G401.6 (cell line): ENCODE data around the gene ACOX2.

Experiments
- FAIRE-seq: peaks from 2 replicates; lab custom pipeline; 2012; peaks lifted over from hg19 to GRCh38; lab: Jason Lieb, UNC

ACOX2 gene

DNA sequence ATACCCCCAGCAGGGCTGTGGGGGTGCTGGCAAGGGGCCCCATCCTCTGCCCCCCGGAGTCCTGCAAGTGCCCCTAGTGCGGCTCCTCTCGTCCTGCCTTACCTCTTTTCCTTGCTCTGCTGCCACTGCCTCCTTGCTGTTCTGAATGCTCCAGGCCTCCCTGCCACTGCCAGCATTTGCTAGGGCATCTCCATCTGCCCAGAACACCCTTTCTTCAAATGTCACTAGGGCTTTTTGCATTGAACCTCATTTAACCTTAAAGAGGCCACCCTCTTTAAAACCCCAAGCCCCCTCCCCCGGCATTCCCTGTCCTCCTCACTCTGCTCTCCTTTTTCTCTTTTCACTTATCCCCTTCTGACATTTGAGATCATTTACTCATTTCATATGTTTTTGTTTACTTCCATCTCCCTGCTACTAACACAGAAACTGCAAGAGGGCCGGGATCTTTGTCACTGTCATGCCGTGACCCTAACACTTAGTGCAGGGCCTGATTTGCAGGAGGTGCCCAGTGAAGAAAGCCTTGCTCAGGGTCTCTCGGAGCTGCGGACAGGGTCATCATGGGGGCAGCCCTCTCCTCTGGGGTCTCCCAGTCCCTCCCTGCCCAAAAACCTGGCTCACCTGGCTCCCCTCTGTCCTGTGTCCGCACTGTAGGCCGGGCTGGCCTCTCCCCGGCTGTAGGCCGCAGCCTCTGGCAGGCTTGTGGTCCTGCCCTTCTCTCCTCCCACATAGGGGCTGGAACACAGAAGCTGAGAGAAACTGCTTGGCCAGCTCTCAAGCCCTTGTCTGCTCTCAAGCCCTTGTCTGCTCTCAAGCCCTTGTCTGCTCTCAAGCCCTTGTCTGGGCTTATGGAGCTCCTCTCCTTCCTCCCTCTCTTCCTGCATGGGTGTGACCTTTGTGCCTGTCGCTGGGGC is at the start of gene ACOX2:
Gene ACOX2, minus strand, starts transcription at position 690 of the 911 bp plus-strand sequence. CDS start 2,084 bp downstream, outside the sequence.
- no peak for FAIRE-seq

DNA sequence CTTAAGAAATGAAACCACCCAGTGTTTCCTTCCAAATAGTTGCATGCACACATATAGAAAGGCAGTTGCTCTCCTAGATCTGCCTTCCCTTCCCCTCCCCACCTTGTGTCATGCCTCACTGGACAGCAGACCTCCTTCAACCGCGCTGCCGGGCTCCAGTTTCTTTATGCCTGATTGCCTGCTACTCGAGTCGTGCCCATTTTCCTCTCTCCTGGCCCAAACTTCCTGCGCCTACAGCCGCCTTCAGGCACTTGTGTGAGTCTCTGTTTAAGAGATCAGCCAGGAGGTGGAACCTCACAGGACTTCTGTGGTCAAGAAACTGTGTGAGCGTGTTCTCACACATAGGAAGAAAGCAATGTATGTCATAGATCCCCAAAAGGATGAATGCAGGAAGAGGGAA is 49.0 kb upstream of the ACOX2 start:
- no peak for FAIRE-seq

DNA sequence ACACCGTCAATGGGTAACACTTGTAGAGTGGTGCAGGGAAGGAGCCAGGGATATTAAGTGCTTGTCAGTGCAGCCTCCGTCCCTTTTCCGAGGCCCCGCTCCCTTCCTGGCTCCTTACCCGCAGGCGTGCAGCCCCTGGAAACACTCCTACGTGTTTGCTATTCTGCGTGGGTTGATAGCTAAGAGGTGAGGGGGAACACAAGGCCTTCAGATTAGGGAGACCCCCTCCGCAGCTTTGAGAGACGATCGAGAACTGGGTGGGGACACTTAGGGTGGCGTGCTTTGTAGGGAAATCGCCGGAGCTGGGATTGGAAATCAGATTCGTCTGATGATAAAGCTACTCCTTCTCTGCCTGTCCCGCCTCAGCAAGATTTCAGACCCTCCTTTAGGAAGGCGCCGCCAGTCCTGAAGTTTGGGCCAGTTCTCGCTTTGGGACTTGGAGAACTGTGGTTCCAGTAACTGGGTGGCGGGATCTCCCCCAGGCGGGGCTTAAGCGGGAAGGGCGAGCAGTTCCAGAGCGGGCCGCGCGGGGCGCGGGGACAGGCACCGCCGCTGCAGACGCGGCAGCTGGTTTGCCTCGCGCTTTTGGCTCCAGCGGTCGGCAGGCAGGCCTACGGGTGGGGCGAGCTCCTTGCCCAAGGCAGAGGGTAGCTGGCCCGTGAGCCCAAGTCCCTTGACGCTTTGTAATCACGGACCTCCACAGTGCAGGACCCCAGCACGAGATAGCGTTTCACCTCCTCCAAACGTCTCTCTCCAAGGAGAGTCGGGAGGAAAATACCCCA is 48.2 kb upstream of the ACOX2 start:
- no peak for FAIRE-seq

DNA sequence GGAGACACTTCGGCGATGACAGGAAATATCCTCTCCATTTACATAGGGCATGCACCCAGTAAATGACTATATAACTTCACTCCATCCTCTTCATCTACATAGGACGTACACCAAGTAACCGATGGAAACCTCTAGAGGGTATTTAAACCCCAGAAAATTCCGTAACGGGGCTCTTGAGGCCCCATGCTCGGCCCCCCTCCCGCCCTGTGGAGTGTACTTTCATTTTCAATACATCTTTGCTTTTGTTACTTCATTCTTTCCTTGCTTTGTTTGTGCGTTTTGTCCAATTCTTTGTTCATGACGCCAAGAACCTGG is 47.7 kb upstream of the ACOX2 start:
- FAIRE-seq, result no peak

DNA sequence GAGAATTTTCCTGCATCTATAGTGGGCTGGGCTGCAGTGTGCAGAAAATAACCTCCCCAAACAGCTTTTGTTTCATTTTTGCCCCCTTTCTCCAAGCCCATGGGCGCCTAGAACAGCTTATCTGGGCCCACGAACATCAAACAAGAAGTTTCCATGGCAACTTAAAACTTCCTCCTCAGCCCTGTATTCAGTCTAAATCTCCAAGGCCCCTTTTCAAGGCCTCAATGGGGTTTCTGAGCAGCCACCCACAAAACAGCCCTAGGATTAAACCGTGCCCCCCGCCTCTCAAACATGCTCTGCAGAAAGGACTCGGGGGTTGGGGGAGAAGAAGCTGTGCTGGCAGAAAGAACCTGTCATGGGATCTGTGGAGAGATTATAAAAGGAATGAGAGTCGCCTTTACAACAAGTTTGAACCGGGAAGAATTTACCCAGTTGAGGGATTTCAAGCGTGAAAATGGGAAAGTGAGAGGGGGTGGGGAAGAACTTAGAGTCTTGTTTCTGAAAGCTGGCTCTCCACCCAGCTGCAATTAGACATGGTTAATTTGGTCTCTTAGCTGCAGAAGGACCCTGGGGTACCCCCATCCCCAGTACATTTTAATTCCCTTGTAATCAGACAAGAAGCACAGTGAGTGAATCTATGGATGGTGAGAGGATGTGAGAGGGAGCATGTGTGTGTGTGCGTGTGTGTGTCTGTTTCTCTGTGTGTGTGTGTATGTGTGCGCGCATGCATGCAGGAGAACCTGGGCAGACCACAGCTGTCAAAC is 44.5 kb upstream of the ACOX2 start:
- no peak for FAIRE-seq

DNA sequence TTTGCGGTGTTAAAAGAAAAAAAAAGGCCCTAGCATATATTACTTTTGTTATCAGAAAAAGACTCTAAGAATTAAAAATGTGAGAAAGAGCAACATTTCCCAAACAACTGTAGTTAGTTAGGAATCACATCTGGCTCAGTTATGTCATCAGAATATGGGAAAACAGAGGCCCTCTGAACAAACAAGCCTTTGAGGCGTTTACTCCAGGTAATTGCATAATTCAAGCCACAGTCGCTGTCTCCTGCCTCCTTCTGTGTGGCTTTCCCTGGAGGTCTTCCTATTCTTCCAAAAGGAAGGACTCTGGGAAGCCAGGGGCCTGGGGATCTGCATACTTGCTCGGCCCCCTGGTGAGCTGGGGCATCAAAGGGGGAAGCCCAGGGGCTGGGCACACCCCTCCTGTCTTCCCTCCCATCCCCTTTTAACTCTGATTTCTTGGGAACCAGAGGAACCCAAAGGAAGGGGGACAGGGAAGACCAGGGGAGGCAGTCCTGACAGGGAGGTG is 43.9 kb upstream of the ACOX2 start:
- no peak for FAIRE-seq

DNA sequence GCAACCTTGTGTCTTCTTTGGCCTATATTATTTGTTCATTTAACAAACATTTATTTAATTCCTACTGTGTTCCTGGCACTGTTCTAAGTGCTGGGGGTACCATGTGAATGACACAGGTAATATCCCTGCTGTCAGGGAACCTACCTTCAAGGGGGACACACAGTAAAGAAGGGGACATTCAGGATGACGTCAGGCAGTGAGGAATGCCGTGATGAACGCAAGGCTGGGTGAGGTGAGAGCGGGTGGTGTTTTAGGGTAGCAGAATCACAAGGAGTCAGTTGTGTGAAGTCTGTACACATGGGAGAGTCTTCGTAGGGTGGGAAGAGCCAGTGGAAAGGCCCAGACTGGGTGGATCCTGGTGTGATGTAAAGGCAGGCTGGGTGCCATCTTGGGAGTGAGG is 41.9 kb upstream of the ACOX2 start:
- no peak for FAIRE-seq

DNA sequence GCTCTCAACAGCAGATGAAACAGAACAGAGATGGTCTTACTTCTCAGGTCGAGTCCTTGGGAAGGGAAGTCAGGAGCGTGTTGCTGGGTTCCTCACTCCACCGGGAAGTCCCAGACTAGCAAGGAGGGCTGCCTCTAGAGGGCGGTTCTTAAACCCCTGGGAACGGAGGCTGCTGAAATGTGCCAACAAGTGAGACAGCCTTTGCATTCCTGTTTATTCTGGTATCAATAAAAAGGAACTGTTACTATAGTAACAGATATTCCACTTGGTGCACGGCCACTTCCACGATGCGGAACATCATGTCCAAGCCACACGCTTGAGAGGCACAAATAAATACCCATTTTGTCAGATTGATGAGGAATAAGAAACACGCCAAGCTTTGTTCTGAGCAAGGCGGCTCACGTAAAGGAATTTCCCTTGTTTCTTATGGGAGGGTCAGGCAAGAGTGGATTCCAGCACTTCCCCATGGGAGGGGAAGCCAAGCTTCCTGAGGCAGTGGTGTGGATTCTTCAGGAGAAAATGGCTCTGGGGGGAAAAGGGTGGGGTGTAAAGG is 40.4 kb upstream of the ACOX2 start, which contains the start of gene FAM107A:
Gene FAM107A, minus strand, starts transcription at position 123 of the 553 bp plus-strand sequence. CDS start 7,531 bp downstream, outside the sequence.
- FAIRE-seq, result no peak

DNA sequence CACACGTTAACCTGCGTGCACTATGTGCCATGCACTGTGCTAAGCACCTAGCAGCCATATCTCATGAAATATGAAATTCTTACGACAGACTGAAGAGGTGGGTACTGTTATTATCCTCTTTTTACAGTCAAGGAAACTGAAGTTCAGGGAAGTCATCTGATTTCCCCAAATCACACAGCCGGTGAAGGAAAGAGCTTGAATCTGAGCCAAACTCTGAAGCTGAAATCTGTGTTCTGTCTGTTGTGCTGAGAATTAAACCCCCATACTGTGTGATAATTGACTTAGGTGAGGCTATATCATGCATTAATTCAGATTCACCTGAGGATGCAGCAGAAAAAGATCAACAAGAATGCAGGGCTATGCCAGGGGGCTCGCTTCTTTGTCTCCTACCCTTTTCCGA is 39.7 kb upstream of the ACOX2 start:
- FAIRE-seq, result no peak

DNA sequence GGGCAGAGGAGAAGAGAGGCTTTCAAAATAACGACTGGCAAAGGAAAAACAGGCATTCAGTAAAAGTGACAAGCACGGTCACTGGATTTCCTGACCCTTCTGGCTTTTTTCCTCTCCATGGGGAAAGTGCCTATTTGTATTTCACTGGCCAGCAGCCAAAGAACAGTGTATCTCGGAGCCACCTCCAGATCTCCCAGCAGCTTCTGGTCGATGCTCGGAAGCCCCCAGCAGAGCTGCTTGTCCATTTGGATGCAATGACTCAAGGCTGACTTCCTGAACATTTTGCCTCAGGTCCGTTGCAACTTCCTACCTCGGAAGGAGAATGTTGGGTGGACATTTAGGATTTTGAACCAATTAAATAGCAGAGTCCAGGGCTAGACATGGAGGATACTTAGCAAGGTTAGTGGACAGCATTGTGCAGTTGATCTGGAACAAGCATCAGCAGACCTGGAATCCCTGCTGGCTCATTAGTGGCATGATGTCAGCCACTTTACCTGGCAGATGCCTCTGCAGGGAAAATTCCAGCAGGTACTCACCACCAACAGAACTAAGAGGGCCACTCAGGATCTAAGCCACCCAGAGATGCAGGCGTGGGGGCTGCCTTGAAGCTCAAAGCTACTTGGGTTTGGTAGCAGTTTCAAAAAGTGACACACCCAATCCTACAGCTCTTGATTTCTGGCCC is 39.1 kb upstream of the ACOX2 start:
- no peak for FAIRE-seq

DNA sequence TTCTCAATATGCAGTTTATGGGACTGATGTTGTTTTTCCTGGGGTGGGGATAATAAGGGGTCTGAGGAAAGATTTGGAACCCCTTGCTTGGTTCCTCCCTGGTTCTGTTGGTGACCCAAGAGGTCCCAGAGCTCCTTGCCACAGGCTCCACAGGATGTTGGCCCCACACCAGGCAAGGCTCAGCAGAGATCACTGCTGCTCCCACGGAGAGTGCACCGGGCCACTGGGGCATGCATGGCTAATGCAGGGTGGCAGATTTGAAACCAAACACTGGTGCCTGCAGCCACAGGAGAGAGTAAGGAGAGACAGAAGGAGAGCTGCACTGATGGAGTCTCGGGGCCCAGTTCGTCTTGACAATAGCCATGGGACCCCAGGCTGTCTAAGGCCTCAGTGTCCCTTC is 37.7 kb upstream of the ACOX2 start:
- no peak for FAIRE-seq

DNA sequence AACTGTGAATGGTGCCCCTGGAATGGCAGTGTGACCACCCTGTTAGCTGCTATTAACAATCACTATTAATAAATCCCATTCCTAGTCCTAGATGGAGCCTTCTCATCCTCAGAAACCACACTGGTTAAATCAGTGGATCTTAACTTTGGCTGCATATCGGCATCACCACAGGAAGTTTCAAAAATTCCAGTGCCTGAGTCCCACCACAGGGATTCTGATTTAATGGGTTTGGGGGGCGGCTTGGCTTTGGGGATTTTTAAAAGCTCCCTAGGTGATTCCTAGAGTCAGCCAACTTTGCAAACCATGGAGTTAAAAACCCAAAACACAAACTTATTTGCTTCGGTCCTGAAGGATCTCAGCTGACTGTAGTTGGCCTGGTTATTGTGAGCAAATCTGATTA is 37.1 kb upstream of the ACOX2 start:
- no peak for FAIRE-seq

DNA sequence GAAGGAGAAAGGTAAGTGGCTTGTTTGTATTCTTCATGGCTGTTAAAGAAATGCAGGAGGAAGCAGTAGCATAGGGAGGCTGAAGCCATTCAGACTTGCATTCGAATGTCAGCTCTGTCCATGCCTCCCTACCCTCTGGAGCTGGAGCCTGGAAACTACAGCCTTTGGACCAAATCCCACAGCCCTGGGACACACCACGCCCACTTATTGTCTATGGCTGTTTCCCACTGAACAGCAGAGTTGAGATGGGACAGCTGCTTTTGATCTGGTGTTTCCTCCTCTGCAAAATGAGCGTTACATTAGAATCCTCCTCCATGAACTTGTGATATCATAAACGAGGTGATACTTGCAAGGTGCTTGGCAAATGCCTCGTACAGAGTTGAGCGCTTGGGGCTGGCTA is 36.6 kb upstream of the ACOX2 start:
- no peak for FAIRE-seq

DNA sequence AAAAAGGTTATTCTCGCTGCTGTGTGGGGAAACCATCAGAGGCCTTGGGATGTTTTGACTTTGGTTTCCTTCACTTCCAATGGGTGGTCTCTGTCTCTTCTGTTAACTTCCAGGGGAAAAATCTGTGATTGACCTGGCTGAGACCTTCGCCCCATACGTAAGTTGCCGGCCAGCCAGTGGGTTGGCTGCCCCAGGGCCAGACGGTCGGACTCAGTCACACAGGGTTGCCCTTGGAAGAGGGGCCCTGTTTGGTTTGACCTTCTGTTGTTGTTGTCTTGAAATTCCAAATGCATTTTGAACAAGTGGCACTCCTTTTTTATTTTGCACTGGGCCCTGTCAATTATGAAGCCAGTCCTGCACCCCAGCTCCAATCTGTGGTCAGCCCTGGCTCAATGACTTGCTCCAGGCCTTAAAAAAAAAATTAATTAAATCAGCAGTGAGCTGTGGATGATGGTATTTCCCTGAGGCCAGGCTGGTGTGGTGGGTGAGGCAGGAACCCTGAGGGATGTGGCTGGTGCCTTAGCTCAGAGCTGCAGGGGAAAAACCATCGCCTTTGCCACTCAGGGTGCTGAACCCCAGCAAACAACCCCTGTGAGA is 35.7 kb upstream of the ACOX2 start:
- FAIRE-seq, result no peak

DNA sequence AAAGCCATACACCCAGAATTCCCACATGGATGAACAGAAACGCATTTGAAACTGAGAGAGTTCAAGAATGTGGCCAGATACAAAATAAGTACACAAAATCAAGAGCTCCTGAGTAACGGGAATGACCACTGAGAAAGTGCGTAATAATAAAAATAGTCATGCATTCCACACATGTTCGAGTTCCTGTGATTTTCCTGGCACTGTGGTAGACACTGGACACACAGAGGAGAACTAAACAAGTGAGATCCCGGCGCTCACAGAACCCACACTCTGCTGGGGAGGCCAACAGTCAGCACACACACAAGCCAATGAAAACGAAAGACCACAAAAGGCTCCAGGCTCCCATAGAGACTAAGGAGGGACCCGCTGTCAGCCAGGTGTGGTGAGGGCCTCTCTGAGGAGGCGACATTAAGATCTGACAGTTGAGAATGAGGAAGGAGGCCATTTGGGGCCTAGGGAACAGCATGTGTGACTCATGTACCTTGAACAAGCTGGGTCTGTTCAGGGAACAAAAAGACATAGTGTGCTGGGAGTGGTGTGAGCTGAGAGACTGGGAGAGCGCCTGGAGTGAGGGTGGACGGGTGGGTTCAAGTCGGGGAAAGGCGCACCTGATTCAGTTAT is 35.1 kb upstream of the ACOX2 start:
- no peak for FAIRE-seq

DNA sequence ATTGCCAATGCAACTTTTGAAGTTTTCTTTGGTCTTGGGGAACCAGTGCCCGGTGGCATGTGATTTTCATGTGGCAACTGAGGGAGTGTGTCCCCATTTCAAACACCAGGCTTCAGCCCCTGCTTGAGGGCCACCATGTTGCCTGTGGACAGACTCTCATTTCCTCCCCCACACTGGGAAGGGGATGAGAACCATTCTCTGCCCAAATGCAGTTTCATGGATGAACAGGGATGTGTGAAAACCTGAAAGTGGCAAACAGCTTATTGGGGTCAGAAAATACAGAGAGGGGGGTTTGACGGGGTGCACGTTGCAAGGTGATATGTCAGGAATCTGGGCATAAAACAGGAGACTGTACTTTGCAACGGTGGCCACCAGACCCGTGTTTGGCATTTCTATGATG is 33.9 kb upstream of the ACOX2 start:
- FAIRE-seq, result no peak

DNA sequence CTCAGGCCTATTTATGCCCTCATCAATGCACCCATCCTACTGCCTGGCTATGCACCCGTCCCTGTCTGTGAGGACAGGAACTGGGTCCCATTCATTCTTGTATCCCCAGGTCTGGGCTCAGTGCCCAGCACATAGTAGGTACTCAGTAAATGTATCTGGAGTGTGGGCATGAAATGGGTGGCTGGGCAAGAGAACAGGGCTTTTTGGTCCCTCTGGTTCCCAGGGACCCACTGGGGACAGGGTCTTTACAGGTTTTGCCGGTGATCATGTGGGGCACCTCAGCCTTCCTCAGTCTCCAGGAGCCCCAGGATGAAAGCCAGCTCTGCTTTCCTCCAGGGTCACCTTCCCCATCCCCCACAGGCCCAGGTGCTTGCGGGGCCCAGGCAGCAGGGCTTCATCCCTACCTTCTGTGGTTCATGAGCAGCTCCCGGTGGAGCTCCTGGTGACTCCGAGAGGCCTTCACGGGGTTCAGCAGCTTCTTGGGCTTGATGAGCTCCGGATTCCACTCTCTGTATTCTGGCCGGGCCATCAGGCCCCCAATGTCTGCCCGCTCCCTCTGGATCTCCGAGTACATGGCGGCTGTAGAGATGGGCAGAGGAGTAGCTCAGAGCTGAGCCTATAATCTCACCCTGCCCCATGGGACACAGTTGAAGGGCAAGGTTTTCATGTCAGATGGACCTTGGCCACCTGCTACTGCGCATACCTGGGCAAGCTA is 32.5 kb upstream of the ACOX2 start:
- FAIRE-seq, result no peak

DNA sequence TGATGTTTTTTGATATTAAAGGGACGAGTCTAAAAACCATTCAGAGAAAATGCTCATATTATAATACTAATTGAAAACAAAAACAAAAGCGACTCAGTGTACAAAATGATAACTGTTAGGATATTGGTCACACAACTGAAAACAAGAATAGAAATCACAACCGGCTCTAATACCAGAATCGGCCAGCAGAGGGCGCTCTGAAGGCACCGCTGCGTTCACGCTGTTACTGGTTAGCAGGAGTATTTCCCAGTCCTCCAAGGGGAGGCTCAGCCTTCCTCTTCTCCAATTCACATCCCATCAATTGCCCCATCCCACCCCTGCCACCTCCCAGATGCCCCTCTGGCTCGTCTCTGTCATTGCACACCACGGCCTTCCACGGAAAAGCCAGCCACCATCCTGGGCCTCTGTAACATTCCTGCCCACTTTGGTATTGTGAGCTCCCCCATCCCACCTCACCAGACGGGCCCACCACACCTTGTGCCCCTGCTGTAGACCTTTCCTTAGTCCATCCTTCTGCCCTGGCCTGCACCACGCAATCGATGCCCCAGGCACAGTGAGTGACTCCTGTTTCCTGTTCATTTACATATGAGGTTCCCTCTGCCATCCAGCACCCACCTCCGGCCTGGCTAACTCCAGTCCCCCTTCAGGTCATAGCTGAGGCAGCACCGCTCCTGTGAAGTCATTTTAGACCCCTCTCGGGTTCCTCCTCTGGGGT is 31.7 kb upstream of the ACOX2 start:
- peak; percentile 94 for FAIRE-seq

DNA sequence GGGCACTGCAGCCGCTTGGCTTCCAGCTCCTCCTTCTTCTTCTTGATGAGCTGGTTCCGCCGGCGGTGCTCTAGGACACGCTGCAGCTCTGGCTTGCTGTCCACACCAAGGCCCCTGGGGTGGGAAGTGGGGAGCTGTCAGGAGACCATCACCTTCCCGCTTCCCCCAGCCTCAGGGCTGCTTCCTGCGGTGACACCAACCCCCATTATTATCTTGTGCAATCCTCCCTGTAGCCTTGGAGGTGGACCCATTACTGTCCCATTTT is 30.2 kb upstream of the ACOX2 start:
- no peak for FAIRE-seq
